GM23338 (cell line): ENCODE measurements around the gene SLC5A6.

ENCODE experiments used
- CTCF ChIP-seq, 2 experiments: fragments of 200-600 bp in 1 of 2; sonication (generic) in 1 of 2; conservative IDR thresholded peaks; 2 replicates each; pipeline versions ENCODE4 v1.5.1 to v1.6.1; 2016 to 2017; ENCODE audit warnings: antibody characterized with exemption in 2 of 2, low read depth in 2 of 2, mild to moderate bottlenecking in 2 of 2, moderate library complexity in 1 of 2
- EZH2 ChIP-seq: fragments of 200-600 bp; sonication (generic); IDR thresholded peaks from one replicate; pipeline ENCODE4 v1.8.0; 2017; ENCODE audit warnings: antibody characterized with exemption, mild to moderate bottlenecking, low read depth; ENCODE audit not compliant: unreplicated experiment
- JUNB ChIP-seq: IDR thresholded peaks from one replicate; pipeline ENCODE4 v1.6.1; 2016; ENCODE audit warnings: antibody characterized with exemption; ENCODE audit not compliant: unreplicated experiment
- POLR2AphosphoS5 ChIP-seq: IDR thresholded peaks from 2 replicates; pipeline ENCODE4 v1.6.1; 2016; ENCODE audit warnings: antibody characterized with exemption, low read depth
- ZNF331 ChIP-seq: fragments of 250-450 bp; sonication (Bioruptor Pico); IDR thresholded peaks from 2 replicates; pipeline ENCODE4 v1.5.0; 2020; ENCODE audit warnings: low read depth, mild to moderate bottlenecking, moderate library complexity

GRCh38 chr2:27189989-27190388 is 22.1 kb downstream of the SLC5A6 start:
- no peak for TF ChIP-seq CTCF (conservative IDR thresholded peaks at IDR 0.05; ENCODE audit: low read depth in 2 of 2)
- TF ChIP-seq POLR2AphosphoS5, result no peak
- TF ChIP-seq EZH2, result no peak
- TF ChIP-seq JUNB, result no peak
- no peak for TF ChIP-seq ZNF331 (CRISPR knock-in tag)
